Gastrocnemius medialis (tissue), 4 donors: ENCODE measurements around the gene ZNF565. TPM values are rescaled to one million over a fixed set of nuclear protein-coding genes. Genes with fewer than 3 reads are reported as not detected.

Experiments
- ATAC-seq, 2 donors: fragments of 150-250 bp; one replicate each; pipeline ENCODE4 v1.9.1; 2016
- DNase-seq, 2 donors: peaks; one replicate each; pipeline ENCODE4 v3.0.0-alpha.2; 2019
- H3K27ac ChIP-seq, 4 donors: fragments of 200-600 bp; sonication (generic); 1 replicate in 1 of 4; 2 replicates in 3 of 4; pipeline ENCODE4 v1.5.1; 2016 to 2018; ENCODE audit warnings: mild to moderate bottlenecking in 2 of 4, moderate library complexity in 1 of 4
- H3K27me3 ChIP-seq, 3 donors: fragments of 200-600 bp; sonication (generic) in 2 of 3; 1 replicate in 1 of 3; 2 replicates in 2 of 3; pipeline versions ENCODE4 v1.5.1 to v1.6.0; 2016 to 2019; ENCODE audit warnings: mild to moderate bottlenecking in 1 of 3, moderate library complexity in 1 of 3
- H3K36me3 ChIP-seq, 2 donors: fragments of 200-600 bp; sonication (generic) in 1 of 2; one replicate each; pipeline ENCODE4 v1.5.1; 2017 to 2018
- H3K4me1 ChIP-seq, 2 donors: fragments of 200-600 bp; sonication (generic) in 1 of 2; one replicate each; pipeline ENCODE4 v1.5.1; 2016 to 2017; ENCODE audit warnings: mild to moderate bottlenecking in 2 of 2
- H3K4me3 ChIP-seq, 4 donors: fragments of 200-600 bp; sonication (generic) in 3 of 4; 1 replicate in 1 of 4; 2 replicates in 3 of 4; pipeline ENCODE4 v1.5.1; 2016 to 2019; ENCODE audit warnings: mild to moderate bottlenecking in 2 of 4
- H3K9me3 ChIP-seq, 3 donors: fragments of 200-600 bp; sonication (generic) in 2 of 3; 1 replicate in 1 of 3; 2 replicates in 2 of 3; pipeline ENCODE4 v1.5.1; 2016 to 2019
- CTCF ChIP-seq, 5 experiments: fragments of 450-650 bp in 3 of 5; fragments of 200-600 bp in 2 of 5; sonication (generic) in 2 of 5; IDR thresholded peaks in 4 of 5; conservative IDR thresholded peaks in 1 of 5; 1 replicate in 4 of 5; 2 replicates in 1 of 5; pipeline ENCODE4 v1.5.1; 2016 to 2019; ENCODE audit warnings: antibody characterized with exemption in 5 of 5, mild to moderate bottlenecking in 3 of 5, moderate library complexity in 3 of 5
- POLR2A ChIP-seq, 2 donors: fragments of 450-650 bp; IDR thresholded peaks; one replicate each; pipeline ENCODE4 v1.6.1; 2017; ENCODE audit warnings: antibody characterized with exemption in 2 of 2, mild to moderate bottlenecking in 2 of 2, moderate library complexity in 2 of 2
- in situ Hi-C, 4 donors: fragments of 200-750 bp; cut with MboI; loops; one replicate each; pipeline versions ENCODE4 v1.15.0 to v1.8.0; 2017; ENCODE audit warnings: low sequenced_read_pairs in 4 of 4
- intact Hi-C: fragments of 100-400 bp; cut with DNase I; formaldehyde crosslinking; loops from one replicate; pipeline ENCODE4 v1.15.1; 2023; ENCODE audit warnings: low total_unique reads
- total RNA-seq, 4 donors: library from RNA; depleted of rRNA; stranded (reverse); fragments of >200 nt; gene quantifications; one replicate each; pipeline versions ENCODE4 v1.1.0 to v1.2.3, GENCODE V29; 2016

Gene ZNF565
- total RNA-seq, 4 donors from 2014 or later: 1.7 to 5.3 (median 2.3) TPM

GRCh38 chr19:36152352-36153091 is 61.9 kb downstream of the ZNF565 start, which contains the start of gene COX7A1:
TSS of gene COX7A1 (minus strand) at chr19:36152447. CDS start at chr19:36152407, 40 bp downstream.
- in situ Hi-C loops: no loop called here
- peaks cover 24 to 29% of the 10 kb centered on the region in 2 donors for H3K4me1 ChIP-seq

GRCh38 chr19:36152019-36152351 is 62.5 kb downstream of the ZNF565 start:
- TF ChIP-seq POLR2A (IDR thresholded peaks at IDR 0.05): no peak
- Histone ChIP-seq H3K36me3 (peaks cover 0 to 36% of the 10 kb centered on the region in 2 donors), H3K4me1 (peaks cover 24 to 29% of the 10 kb centered on the region in 2 donors), H3K4me3 (peak overlapping the region; percentile 80 to 90 (median 90)), H3K27me3 (no peaks in the 10 kb centered on the region), H3K9me3 (no peaks in the 10 kb centered on the region), H3K27ac (peak overlapping the region; percentile 97 to 100 (median 100))
- DNase-seq (no peak), ATAC-seq (peak in 1 of 2 donors; percentile 12)
- intact Hi-C loops (loop anchor here (1.0 to 10.0 kb wide), 5 partner anchors 12 to 395 kb away; partner anchors contain the start of genes CAPNS1, HSPB6, PROSER3 and TBCB), in situ Hi-C loops (no loop called here)

More at GRCh38 chr19:36152352-36153091, 61.9 kb downstream of the ZNF565 start, which contains the start of gene COX7A1:
- Histone ChIP-seq H3K4me3 (peak within 1 kb of the TSS; percentile 80 to 90 (median 90)), H3K36me3 (peaks cover 0 to 30% of the 10 kb centered on the region in 2 donors), H3K27me3 (no peaks in the 10 kb centered on the region), H3K27ac (peak within 1 kb of the TSS; percentile 97 to 100 (median 100)), H3K9me3 (no peaks in the 10 kb centered on the region)
- DNase-seq (peak; percentile 79 to 91), ATAC-seq (peak; percentile 78 to 89)
- intact Hi-C loops: loop anchor here (1.0 to 10.0 kb wide), 5 partner anchors 12 to 395 kb away; partner anchors contain the start of genes CAPNS1, HSPB6, PROSER3 and TBCB
- TF ChIP-seq CTCF (IDR thresholded peaks at IDR 0.05 in 4 of 5, conservative IDR thresholded peaks at IDR 0.05 in 1 of 5) (no peak), POLR2A (IDR thresholded peaks at IDR 0.05) (peak; percentile 86 to 87)

GRCh38 chr19:36151144-36152018 is 63.1 kb downstream of the ZNF565 start:
- in situ Hi-C loops (no loop called here), intact Hi-C loops (loop anchor here (1.0 to 10.0 kb wide), 5 partner anchors 11 to 394 kb away; partner anchors contain the start of genes CAPNS1, HSPB6, PROSER3 and TBCB)
- DNase-seq (peak; percentile 56 to 79), ATAC-seq (peak; percentile 57)
- Histone ChIP-seq H3K27me3 (no peaks in the 10 kb centered on the region), H3K36me3 (peaks cover 0 to 42% of the 10 kb centered on the region in 2 donors), H3K27ac (peak overlapping the region; percentile 97 to 100 (median 100)), H3K4me1 (peaks cover 24 to 29% of the 10 kb centered on the region in 2 donors), H3K4me3 (peak overlapping the region; percentile 80 to 90 (median 90)), H3K9me3 (no peaks in the 10 kb centered on the region)
- TF ChIP-seq POLR2A (IDR thresholded peaks at IDR 0.05) (peak; percentile 73 to 81), CTCF (IDR thresholded peaks at IDR 0.05 in 4 of 5, conservative IDR thresholded peaks at IDR 0.05 in 1 of 5) (no peak)

GRCh38 chr19:36150586-36150985 is 63.9 kb downstream of the ZNF565 start:
- no peaks in the 10 kb centered on the region for H3K27me3 ChIP-seq
- in situ Hi-C loops (no loop called here), intact Hi-C loops (loop anchor here (5.0 to 10.0 kb wide), 3 partner anchors 33 to 393 kb away; partner anchors contain the start of genes HSPB6, PROSER3, TBCB and ZNF146)
- H3K9me3 ChIP-seq: no peaks in the 10 kb centered on the region
- H3K36me3 ChIP-seq: peaks cover 6 to 50% of the 10 kb centered on the region in 2 donors
- H3K27ac ChIP-seq: peak overlapping the region; percentile 97 to 100 (median 100)
- DNase-seq (no peak), ATAC-seq (no peak)
- peaks cover 24 to 29% of the 10 kb centered on the region in 2 donors for H3K4me1 ChIP-seq
- no peak for TF ChIP-seq POLR2A (IDR thresholded peaks at IDR 0.05)
- TF ChIP-seq CTCF (IDR thresholded peaks at IDR 0.05 in 4 of 5, conservative IDR thresholded peaks at IDR 0.05 in 1 of 5): no peak
- H3K4me3 ChIP-seq: peak overlapping the region; percentile 80 to 90 (median 90)
